Astrocyte of the spinal cord (primary cell): ENCODE data around the gene NPAS2.

Experiments used
- DNase-seq: peaks from one replicate; pipeline ENCODE4 v3.0.0; 2011; ENCODE audit warnings: low read depth, low spot score
- H3K4me3 ChIP-seq: 2 replicates; pipeline ENCODE4 v1.5.1; 2011; ENCODE audit warnings: low read depth, mild to moderate bottlenecking, low read length, moderate library complexity
- CTCF ChIP-seq: IDR thresholded peaks from 2 replicates; pipeline ENCODE4 v1.5.1; 2012; ENCODE audit warnings: low read depth, mild to moderate bottlenecking, low read length, inconsistent platforms
- in situ Hi-C: cut with HindIII; loops from 2 replicates; pipeline ENCODE4 v1.10.0; 2017; ENCODE audit warnings: low sequenced_read_pairs

NPAS2 gene

GRCh38 chr2:100997509-100998234 lies 177.7 kb downstream of the NPAS2 start:
- H3K4me3 ChIP-seq, result no peak overlapping the region
- in situ Hi-C loops, result no loop called here
- no peak for TF ChIP-seq CTCF
- no peak for DNase-seq

- TF ChIP-seq CTCF, result no peak
- in situ Hi-C loops, result no loop called here
- no peak for DNase-seq
- H3K4me3 ChIP-seq, result no peak overlapping the region
These were observed 178.3 kb downstream of the NPAS2 start for GRCh38 chr2:100998235-100998573.

- TF ChIP-seq CTCF, result no peak
- DNase-seq, result no peak
- in situ Hi-C loops, result no loop called here
- H3K4me3 ChIP-seq, result no peak overlapping the region
These were observed 180.1 kb downstream of the NPAS2 start for GRCh38 chr2:100999995-101000394.

- H3K4me3 ChIP-seq, result peak within 1 kb of the TSS; percentile 96
- TF ChIP-seq CTCF, result no peak
- in situ Hi-C loops, result no loop called here
- DNase-seq, result peak; percentile 97
These were observed 182.0 kb downstream of the NPAS2 start, which contains the start of gene RPL31 for GRCh38 chr2:101001691-101002561. Gene RPL31, plus strand, starts transcription at chr2:101002289. Its CDS starts 413 bp downstream, at chr2:101002702.

- in situ Hi-C loops, result no loop called here
- H3K4me3 ChIP-seq, result peak overlapping the region; percentile 96
- no peak for TF ChIP-seq CTCF
- peak; percentile 16 for DNase-seq
These were observed 182.8 kb downstream of the NPAS2 start for GRCh38 chr2:101002562-101003277.

GRCh38 chr2:101003278-101003775 lies 183.4 kb downstream of the NPAS2 start:
- no peak for DNase-seq
- peak overlapping the region; percentile 96 for H3K4me3 ChIP-seq
- in situ Hi-C loops, result no loop called here
- no peak for TF ChIP-seq CTCF
